Stimulated activated CD4-positive, alpha-beta T cell treated with anti-CD3 and anti-CD28 coated beads, Interleukin-1b, Interleukin-23, amount 100 ng/mL, for 4 hours (primary cell): ENCODE measurements around the gene FOXN3.

Experiments
- DNase-seq, 2 donors: peaks; one replicate each; pipeline ENCODE4 v3.0.0-alpha.2; 2020; ENCODE audit warnings: low read depth in 2 of 2

FOXN3 gene

GRCh38 chr14:89277203-89277602, 139.8 kb downstream of the FOXN3 start:
- DNase-seq = no peak

GRCh38 chr14:89276424-89276975, 140.5 kb downstream of the FOXN3 start:
- peak; percentile 2 to 30 for DNase-seq

GRCh38 chr14:89270439-89271227, 146.4 kb downstream of the FOXN3 start:
- no peak for DNase-seq

- no peak for DNase-seq
Measured at GRCh38 chr14:89269404-89269803, 147.6 kb downstream of the FOXN3 start.

GRCh38 chr14:89268514-89268913, 148.5 kb downstream of the FOXN3 start:
- DNase-seq = no peak

- no peak for DNase-seq
Measured at GRCh38 chr14:89267656-89268055, 149.4 kb downstream of the FOXN3 start.

GRCh38 chr14:89267163-89267562, 149.9 kb downstream of the FOXN3 start:
- DNase-seq = no peak

GRCh38 chr14:89266754-89267153, 150.3 kb downstream of the FOXN3 start:
- DNase-seq = no peak

- no peak for DNase-seq
Measured at GRCh38 chr14:89265234-89265633, 151.8 kb downstream of the FOXN3 start.

GRCh38 chr14:89264196-89264800, 152.7 kb downstream of the FOXN3 start:
- DNase-seq = no peak

- DNase-seq = no peak
Measured at GRCh38 chr14:89262041-89262440, 155.0 kb downstream of the FOXN3 start.

- DNase-seq = no peak
Measured at GRCh38 chr14:89260898-89261297, 156.1 kb downstream of the FOXN3 start.

- no peak for DNase-seq
Measured at GRCh38 chr14:89259951-89260609, 157.0 kb downstream of the FOXN3 start.

GRCh38 chr14:89258728-89259273, 158.2 kb downstream of the FOXN3 start:
- DNase-seq = no peak

GRCh38 chr14:89256951-89257350, 160.1 kb downstream of the FOXN3 start:
- DNase-seq = no peak

GRCh38 chr14:89256283-89256682, 160.8 kb downstream of the FOXN3 start:
- DNase-seq = no peak

GRCh38 chr14:89255852-89256251, 161.2 kb downstream of the FOXN3 start:
- no peak for DNase-seq

- no peak for DNase-seq
Measured at GRCh38 chr14:89255012-89255411, 162.0 kb downstream of the FOXN3 start.

- DNase-seq = no peak
Measured at GRCh38 chr14:89254166-89254909, 162.7 kb downstream of the FOXN3 start.

GRCh38 chr14:89252887-89253532, 164.0 kb downstream of the FOXN3 start:
- no peak for DNase-seq

- DNase-seq = no peak
Measured at GRCh38 chr14:89251061-89251460, 166.0 kb downstream of the FOXN3 start.
